IPS-18c (cell line): ENCODE data around the gene NCAM2.

ENCODE experiments used
- H3K4me3 ChIP-seq: 2 replicates; pipeline ENCODE4 v1.7.0; 2013; ENCODE audit warnings: low read depth, mild to moderate bottlenecking, low read length, moderate library complexity; ENCODE audit not compliant: insufficient read depth
- H3K9me3 ChIP-seq: one replicate; pipeline ENCODE4 v1.6.1; 2013; ENCODE audit warnings: mild to moderate bottlenecking, low read length, moderate library complexity; ENCODE audit not compliant: control insufficient read depth, insufficient read depth

The NCAM2 gene

DNA sequence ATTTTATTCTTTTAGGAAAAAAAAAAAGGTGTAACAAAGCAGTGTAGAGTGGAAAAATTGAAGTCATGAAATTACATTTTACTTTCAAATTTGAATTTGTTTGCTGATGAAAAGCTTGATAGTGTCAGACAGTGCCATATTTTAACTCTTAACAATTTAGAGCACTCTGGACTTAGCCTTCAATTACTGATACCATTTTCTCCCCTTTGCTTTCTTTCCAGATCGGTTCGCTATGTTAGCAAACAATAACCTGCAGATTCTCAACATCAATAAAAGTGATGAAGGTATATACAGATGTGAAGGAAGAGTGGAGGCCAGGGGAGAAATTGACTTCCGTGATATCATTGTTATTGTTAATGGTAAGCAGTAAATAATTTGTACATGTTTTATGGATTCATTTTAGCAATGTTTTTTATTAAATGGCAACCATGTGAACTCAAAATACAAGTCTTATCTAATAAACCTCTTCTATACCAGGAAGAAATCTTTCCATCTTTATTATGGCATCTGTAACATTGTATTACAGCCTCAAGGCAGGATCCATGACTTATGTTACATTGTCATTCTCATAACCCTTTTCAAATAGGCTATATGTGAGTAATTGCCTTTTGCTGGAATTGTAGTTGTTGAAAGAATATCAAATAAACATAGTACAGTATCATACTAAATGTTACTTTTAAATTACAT, 293.8 kb downstream of the NCAM2 start:
- Histone ChIP-seq H3K4me3 (no peak overlapping the region), H3K9me3 (no peaks in the 10 kb centered on the region)

DNA sequence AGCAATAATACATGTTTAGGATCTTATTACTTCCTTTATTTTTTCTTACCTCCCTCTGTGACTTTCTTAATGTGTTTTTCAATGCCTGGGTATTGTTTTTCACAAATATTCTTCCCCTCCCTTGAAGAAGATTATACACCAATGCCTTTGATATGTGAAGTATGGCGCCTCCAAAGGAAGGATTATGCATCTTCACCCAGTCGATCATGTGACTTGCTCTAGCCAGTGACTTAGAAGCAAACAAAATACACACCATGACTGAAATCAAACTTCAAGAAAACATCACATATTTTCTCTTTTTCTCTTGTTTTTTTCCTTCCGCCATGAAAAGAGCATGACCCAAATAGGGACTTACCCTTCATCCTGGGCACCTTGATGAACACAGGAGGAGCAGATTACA, 297.1 kb downstream of the NCAM2 start:
- Histone ChIP-seq H3K9me3 (no peaks in the 10 kb centered on the region), H3K4me3 (no peak overlapping the region)

DNA sequence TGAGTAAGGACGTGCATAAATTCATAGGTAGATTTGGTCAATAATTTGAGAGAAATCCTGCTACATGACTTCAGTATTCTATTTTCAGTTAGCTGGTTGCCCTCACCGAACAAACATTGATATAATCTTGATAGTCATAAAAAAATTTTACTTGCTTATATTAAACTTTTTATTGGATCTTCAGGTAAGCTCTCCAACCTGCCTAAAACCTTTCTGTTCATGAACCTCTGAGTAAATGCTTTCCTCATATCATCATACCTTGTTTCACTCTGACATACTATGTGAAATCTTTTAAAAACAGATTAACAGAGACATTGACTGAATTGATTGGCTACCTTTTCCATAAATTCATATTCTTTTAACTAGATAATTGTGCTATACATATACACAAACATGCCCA, 299.0 kb downstream of the NCAM2 start:
- Histone ChIP-seq H3K4me3 (no peak overlapping the region), H3K9me3 (no peaks in the 10 kb centered on the region)

DNA sequence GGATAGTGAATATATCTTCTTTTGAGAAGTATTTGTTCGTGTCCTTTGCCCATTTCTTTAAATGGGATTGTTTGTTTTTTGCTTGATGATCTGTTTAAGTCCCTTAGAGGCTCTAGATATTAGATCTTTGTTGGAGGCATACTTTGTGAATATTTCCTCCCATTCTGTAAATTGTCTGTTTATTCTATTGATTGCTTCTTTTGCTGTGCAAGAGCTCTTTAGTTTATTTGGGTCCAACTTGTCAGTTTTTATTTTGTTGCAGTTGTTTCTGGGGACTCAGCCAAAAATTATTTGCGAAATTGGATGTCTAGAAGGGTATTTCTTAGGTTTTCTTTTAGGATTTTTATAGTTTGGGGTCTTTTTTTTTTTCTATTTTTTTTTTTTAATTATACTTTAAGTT, 302.8 kb downstream of the NCAM2 start:
- no peaks in the 10 kb centered on the region for H3K9me3 ChIP-seq

DNA sequence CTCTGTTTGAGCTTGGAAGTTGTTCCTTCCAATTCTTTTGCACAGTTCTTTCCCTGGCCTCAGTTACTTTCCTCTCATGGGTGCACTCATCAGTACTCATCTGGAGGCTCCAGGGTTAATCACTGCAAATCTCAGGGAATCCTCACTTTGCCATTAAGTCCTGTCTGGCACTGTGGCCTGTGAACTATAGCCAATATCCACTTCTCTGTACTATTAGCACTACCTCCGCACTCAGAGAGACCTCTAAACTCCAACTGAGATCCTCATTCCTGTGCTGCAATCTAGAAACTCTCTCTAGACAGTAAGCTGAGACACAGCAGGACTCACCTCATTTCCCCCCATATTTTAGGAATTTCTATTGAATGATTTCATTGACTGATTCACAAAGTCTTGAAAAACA, 311.3 kb downstream of the NCAM2 start:
- Histone ChIP-seq H3K4me3 (no peak overlapping the region), H3K9me3 (no peaks in the 10 kb centered on the region)

More for the DNA sequence above, 302.8 kb downstream of the NCAM2 start:
- no peak overlapping the region for H3K4me3 ChIP-seq

DNA sequence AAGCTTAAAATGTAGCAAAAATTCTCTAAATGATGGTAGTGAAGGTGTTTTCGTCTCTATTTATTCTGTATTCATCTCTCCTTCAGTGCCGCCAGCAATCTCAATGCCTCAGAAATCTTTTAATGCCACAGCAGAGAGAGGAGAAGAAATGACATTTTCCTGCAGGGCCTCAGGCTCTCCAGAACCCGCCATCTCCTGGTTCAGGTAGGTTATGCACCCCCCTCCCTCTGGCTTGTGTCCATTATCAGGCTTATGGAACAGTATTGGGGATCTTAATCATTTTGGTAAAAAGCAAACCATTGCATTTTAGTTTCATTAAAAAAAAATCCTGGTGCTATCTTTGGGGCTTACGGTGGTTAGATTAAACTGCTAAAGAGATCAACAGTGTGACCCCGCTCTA, 326.1 kb downstream of the NCAM2 start:
- H3K9me3 ChIP-seq, result no peaks in the 10 kb centered on the region
- no peak overlapping the region for H3K4me3 ChIP-seq

DNA sequence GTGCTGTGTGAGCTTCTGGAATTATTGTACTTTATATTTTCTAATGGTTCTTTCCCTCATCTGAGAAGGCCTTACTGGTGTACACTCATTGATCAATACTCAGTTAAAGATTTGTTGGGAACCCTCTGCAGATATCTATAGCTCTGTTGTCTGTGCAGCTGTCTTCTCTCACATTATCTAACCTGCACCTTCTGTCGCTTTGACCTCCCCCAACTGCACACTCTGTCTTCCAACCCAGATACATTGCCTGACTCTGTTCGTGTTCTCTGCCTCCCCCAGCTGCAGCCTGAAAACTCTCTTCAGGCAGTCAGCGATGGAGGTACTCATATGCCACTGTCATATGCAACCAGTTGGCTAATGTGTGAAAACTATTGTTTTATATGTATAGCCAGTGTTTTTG, 334.3 kb downstream of the NCAM2 start:
- no peaks in the 10 kb centered on the region for H3K9me3 ChIP-seq
- H3K4me3 ChIP-seq, result no peak overlapping the region

DNA sequence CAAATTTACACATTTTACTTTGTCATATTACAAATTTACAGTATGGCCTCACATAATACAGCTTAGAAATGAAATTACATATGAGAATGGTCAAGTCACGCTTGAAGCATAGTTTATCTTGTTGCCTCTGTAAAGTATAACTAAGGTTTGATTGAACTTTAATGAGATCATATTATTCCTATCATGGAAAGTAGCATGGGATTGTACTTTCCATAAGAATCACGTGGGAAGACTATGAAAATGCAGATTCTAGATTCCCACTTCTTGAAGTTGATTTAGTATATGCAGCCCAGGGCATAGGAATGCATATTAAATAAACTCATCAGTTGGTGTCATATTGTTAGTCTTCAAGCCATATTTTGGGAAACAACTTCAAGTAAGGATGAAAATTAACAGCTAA, 342.8 kb downstream of the NCAM2 start:
- Histone ChIP-seq H3K4me3 (no peak overlapping the region), H3K9me3 (no peaks in the 10 kb centered on the region)

DNA sequence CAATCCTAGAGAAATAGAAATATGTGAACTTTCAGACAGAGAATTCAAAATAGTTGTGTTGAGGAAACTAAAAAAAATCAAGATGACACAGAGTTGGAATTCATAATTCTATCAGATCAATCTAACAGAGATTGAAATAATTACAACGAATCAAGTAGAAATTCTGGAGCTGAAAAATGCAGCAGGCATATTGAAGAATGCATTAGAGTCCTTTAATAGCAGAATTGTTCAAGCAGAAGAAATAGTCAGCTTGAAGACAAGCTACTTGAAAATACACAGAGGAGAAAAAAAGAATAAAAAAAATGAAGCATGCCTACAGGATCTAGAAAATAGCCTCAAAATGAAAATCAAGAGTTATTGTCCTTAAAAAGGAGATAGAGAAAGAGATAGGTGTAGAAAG, 347.1 kb downstream of the NCAM2 start:
- Histone ChIP-seq H3K9me3 (no peaks in the 10 kb centered on the region), H3K4me3 (no peak overlapping the region)

DNA sequence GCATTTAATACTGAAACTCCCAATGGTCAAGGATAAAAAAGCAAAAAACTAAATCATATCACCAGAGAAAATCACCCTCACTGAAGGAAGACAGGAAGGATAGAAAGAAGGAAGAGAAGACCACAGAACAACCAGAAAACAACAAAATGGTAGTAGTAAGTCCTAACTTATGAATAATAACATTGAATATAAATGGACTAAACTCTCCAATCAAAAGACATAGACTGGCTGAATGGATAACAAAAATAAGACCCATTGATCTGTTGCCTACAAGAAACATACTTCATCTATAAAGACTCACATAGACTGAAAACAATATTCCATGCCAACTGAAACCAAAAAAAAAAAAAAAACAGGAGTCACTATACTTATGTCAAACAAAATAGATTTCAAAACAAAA, 347.7 kb downstream of the NCAM2 start:
- no peaks in the 10 kb centered on the region for H3K9me3 ChIP-seq

DNA sequence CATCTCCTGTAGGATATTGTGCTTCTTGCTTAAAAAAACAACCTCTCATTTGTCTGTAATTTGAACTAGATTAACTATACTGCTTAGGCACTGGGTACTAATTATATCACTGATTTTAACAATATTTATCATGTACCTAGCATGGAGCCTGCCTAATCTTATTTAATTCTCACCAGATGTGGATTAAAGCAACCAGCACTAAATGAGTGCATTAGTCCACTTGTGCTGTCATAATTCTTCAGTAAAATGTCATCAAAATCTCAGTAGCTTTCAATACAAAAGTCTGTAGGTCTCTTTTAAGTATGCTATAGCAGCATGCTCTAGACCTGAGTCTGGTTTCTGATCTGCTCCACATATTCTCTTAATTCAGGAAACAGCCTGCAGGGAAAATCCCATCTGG, 368.1 kb downstream of the NCAM2 start:
- Histone ChIP-seq H3K9me3 (no peaks in the 10 kb centered on the region), H3K4me3 (no peak overlapping the region)

More for the DNA sequence above, 347.7 kb downstream of the NCAM2 start:
- no peak overlapping the region for H3K4me3 ChIP-seq

DNA sequence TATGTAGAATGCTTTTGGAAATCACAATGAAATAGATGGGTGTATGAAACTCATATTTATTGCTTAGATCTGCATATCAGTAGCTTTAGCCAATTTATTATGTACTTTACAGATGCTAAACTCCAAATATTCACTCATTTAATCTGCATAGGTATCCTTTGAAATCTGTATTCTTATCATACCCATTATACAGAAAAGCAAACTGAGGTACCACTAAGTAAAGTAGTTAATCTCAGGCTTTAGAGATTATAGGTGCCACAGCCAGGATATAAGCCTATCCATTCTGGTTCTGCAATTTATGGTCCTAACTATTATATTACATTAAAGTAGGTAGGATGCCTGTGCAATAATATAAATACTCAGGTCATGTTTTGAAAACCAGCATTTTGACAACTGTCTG, 369.4 kb downstream of the NCAM2 start:
- no peaks in the 10 kb centered on the region for H3K9me3 ChIP-seq
- no peak overlapping the region for H3K4me3 ChIP-seq

DNA sequence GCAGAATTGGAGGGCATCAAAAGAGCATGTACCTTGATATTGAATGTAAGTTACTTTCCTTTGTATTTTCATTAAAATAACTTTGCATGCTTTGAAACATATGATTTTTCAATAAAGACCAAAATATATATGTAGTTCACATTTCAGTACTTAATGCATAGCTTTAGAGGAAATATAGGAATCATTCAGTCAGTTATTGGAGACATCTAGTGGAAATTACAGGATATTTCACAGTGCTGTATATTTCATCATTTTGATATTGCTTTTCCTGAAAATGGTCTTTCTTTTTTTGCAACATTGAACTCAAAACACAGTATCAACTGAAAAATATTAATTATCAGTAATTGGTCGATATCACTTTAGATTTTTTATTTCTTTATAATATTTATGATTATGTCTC, 375.8 kb downstream of the NCAM2 start:
- Histone ChIP-seq H3K9me3 (no peaks in the 10 kb centered on the region), H3K4me3 (no peak overlapping the region)

DNA sequence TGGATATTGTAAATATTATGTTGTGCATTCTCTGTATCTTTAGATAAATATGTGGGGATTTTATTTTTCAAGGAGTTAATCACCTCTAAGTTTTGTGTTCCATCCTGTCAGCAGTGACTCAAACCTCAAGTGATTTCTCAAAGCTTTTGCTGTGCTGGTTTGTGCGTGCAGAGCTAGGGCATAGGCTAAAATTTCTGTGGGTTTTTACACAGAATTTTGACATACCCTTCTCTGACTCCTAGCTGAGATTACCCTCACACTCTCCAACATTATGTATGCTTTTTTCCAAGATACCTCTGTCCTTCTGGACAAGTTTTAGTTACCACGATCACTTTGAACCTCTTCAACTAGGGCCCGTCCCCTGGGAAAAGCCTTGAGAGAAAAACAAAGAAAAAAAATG, 384.9 kb downstream of the NCAM2 start:
- Histone ChIP-seq H3K9me3 (no peaks in the 10 kb centered on the region), H3K4me3 (no peak overlapping the region)

DNA sequence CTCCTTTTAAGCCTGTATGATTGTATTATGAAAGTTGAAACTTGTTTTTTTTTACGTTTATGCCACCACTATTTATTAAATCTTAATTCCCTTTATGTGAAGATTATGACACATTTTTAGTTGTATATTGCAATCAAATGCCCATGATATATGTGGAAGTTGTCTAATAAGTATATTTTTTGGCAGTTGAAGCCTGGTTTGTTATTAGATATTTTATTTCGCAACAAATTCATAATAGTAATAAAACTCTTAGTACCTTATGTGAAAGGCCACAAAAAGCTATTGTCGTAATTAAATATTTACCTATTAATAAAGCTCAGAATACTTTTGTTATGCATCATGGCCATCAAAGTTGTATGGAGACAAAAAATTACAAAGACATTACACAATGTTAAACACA, 386.8 kb downstream of the NCAM2 start:
- H3K4me3 ChIP-seq, result no peak overlapping the region
- H3K9me3 ChIP-seq, result peaks cover under 1% of the 10 kb centered on the region

DNA sequence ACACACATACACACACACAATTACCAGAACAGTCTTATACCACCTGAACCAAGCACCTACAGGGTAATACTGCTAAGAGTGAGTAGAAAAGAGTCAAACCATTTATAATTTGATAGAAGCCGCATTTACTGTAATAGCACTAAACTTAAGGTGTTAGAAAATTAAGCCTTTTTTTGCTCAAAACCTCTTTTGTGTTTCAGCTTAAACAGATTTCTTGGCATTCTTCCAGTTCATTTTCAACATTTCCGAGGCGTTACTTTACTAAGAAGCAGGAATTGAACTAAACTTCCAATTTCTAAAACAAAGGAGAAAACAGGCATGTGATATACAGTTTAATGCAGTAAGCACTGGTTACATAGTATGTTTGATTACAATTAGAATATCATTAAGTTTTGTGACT, 387.2 kb downstream of the NCAM2 start:
- Histone ChIP-seq H3K4me3 (no peak overlapping the region), H3K9me3 (peaks cover 2% of the 10 kb centered on the region)

DNA sequence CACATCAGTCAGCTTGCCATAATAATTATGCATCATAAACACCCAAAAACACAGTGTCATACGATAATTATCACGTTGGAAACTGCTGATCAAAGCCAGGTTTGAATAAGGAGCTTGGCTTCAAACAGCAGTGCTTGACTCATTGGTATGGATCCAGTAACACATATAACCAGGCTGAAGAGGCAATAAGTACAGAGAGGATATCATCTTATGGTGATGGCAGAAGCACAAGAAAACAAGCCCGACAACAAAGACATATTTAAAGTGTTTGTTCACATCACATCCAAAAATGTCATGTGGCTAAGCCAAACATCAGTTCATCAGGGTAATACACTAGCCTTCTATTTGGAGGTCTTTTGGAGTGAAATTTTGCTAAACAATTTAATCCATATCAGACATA, 389.7 kb downstream of the NCAM2 start:
- Histone ChIP-seq H3K9me3 (peaks cover 2% of the 10 kb centered on the region), H3K4me3 (no peak overlapping the region)

DNA sequence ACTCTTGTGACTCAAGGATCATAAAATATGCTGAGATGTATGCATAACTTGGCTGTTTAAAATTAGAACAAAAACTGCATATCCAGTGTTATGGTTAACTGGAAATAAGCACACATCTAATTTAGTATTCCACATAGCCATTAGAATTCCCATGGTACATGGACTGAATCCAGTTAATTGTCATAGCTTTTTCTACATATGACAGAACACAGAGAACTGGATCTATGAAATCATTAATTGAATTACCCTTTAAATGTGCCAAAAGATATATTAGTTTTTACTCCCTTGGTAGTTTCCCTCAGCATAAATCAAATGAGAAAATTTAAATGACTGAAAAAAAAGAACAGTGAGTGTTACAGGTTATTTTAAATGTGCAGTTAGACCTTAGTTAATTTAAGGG, 395.9 kb downstream of the NCAM2 start:
- peaks cover 12% of the 10 kb centered on the region for H3K9me3 ChIP-seq
- H3K4me3 ChIP-seq, result no peak overlapping the region

DNA sequence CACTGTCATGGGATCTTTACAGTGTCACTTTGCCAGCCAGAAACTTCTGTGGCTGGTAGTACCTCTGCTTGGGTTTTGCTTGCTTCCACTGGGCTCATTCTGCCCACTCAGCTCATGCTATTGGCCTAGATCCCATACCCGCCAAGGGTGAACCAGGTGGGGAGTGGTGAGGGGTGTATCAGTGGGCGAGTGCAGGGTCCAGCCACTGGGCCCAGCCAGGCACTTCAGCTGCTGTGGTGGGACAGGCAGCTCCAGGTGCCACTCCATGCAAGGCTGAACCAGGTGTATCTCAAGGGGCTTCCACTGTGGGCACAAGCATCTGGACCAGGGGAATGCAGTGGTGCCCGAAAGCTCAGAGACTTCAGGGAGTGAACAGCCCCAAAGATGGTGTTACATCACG, 398.2 kb downstream of the NCAM2 start:
- H3K9me3 ChIP-seq, result peaks cover 10% of the 10 kb centered on the region
- H3K4me3 ChIP-seq, result no peak overlapping the region
